DMS153 (cell line): ENCODE measurements around the gene SYT2.
"Not testable (repeated sequence)": the region's sequence is repeated elsewhere in the genome, so short reads cannot be mapped to it uniquely, and the experiment has no call there.

Experiments used
- DNase-seq: peaks from one replicate; lab custom pipeline; 2025; lab: John Stamatoyannopoulos, UW

Gene SYT2

DNA sequence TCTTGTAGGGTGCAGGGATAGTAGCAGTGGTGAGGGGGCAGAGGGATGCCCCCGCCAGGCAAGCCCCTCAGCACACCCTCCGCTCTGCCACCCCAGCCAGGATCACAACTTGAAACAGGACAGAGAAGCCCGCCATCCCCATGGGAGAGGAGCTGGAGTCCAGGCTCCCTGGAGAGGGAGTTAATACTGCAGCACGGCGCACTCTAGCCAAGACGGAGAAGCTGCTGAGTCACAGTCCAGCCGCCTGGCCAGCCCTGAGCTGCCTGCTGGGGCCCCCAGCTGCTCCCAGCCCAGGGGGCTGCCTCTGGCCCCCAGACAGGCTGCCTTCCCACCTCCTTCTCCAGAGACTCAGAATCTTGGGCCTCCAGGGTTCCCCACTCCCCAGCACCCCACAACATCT is 87.2 kb downstream of the SYT2 start:
- no peak for DNase-seq

DNA sequence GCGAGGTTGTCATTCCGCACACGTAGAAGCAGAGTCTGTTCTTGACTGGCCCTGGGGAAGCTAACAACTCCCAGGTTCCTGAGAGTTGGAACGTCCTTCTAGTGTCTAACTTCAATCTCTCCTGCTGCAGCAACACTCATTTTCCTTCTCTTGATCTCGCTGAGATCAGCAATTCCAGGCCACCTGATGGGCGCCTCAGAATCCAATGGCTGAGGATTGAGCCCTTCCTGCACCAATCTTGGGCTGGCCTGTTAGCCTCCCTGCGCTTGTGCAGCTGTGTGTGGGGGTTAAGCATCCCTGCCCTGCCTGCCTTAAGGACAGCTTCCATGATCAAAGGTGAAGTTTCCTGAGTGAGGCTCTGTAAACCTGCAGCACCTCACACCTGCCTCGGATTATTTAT is 87.9 kb downstream of the SYT2 start:
- no peak for DNase-seq

DNA sequence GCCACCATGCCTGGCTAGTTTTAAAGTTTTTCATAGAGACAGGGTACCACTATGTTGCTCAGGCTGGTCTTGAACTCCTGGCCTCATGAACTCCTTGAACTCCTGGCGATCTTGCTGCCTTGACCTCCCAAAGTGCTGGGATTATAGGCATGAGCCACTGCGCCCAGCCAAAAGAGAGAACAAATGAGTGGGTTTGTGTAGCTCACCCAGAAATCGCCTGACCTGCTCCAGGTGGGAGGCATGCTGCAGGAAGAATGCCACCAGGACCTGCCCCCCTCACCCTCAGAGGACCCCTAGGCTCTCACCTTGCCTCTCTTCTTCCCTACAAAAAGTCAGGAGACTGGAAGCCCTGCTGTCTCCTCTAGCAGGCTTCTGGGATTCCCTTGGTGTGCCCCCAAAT is 88.8 kb downstream of the SYT2 start:
- DNase-seq = no peak

DNA sequence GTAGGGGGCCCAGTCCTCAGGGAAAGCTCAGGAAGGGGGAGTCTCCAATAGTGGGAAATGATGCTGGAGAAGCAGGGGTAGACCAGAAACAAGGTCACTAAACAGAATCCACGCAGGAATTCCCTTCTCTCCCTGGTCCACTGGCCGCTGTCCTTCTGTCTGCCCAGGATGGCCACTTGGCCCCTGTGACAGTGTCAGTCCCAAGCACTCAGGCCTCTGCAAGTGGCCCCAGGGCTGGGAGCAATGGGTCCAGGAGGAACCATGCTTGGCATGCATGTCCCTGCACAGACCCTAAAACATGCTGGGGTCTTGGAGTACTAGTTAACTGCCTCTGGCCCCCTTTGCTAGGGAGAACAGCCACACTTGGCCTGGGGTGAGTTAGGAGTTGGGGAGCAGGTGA is 90.2 kb downstream of the SYT2 start:
- not testable (repeated sequence) for DNase-seq

DNA sequence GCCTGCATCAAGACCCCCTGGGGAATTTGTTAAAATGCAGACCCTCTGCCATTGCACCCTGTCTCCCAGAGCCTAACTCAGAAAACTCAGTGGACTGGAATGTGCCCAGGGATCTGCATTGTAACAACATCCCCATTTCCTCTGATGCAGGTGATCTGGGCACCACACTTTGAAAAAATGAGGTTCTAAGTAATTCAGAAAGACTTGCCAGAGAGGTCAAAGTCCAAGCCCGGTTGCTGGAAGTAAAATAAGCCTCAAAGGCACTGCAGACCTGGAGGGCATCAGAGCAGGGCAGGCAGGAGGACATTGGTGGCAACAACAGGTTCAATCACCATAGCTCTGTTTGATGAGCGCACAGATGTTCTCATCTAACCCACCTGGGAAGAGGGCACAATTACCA is 90.7 kb downstream of the SYT2 start:
- no peak for DNase-seq

DNA sequence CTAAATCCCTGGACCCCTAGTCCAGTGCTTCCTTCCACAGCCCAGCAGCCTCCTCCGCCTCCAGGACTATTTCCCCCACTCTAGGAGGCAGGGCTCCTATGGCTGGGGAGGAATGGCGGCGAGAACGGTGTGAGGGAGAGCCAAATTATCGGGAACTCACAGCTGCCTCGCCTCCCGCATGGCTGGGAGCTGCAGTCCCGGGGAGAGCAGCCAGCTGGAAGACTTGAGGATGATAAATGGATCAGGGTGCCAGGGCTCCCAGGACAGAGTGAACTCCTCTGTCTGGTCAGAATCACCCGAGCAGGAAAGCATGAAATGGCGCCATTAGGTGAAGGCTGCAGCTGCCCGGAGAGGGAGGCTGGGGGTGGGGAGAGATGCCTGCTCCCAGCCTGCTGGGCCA is 91.2 kb downstream of the SYT2 start:
- not testable (repeated sequence) for DNase-seq

DNA sequence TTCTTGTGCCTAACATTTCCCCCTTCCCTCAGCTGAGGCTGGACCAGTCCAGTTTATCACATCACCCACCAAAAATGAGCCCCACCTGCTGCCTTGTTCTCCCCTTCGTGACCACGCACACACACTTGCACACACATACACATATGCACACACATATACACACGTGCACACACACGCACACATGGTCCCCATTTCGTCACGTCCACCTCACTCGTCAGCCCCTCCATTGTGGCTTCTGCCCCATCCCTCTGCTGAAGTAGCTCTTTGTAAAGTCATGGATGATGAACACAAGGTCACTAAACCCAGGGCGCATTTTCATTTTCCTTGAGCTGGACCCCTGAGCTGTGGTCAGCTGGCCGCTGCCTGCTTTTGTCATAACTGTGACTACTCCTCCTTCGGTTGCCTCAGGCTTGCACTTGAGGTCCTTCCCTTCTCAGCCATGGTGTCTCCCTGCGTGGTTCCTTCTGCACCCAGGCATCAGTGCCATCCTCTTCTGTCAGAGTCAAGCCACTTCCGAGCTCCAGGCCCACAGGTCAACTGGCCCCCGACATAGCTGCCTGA is 93.8 kb downstream of the SYT2 start:
- no peak for DNase-seq

DNA sequence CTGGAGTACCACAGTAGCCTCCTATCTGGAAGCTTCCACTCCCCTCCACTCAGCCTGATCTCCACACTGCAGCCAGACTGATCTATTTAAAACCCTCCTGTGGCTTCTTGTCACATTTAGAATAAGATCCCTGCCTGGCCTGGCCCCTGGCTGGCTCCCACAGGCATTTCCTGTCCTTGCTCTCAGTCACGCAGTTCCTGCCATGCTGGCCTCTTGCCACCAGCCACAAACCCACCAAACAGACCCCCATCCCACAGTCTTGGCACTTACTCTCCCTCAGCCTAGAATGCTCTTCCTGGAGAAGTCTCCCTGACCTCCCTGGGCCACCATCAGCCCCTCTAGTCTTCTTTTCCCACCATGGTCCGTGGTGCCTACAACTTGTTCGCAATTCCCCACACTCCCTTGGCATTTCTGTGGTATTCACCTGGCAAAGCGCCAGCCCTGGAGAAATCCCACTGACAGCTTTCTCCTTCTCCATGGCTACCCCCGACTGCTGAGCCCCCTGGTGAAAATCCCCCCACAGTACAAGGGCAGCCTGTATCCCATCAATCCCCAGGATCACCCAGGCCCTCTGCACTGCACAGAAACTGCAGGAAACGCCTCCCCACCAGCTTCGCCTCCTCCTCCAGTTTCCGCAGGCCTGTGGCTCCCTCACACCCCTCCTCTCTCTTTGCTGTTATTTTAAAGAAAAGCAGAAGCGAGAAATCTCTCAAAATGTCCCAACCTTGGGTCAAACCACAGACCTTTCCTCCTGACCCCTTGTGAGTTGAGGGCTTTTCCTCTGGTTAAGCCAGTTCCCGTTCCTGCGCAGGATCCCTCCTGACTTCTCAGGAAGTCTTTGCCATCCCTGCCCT is 94.5 kb downstream of the SYT2 start:
- no peak for DNase-seq

DNA sequence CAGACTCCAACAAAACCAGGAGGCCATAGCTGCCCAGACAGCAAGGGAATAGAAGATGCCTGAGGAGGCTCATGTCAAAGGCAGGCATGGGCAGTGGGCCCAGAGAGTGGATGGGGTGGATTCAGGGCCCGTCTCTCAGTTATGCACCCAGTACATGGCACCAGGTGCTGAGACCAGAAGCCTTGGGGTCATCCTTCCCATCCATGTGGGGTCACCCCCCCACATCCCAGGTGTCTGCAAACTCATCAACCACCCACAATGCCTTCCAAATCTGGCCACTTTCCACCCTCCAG is 95.1 kb downstream of the SYT2 start:
- not testable (repeated sequence) for DNase-seq

DNA sequence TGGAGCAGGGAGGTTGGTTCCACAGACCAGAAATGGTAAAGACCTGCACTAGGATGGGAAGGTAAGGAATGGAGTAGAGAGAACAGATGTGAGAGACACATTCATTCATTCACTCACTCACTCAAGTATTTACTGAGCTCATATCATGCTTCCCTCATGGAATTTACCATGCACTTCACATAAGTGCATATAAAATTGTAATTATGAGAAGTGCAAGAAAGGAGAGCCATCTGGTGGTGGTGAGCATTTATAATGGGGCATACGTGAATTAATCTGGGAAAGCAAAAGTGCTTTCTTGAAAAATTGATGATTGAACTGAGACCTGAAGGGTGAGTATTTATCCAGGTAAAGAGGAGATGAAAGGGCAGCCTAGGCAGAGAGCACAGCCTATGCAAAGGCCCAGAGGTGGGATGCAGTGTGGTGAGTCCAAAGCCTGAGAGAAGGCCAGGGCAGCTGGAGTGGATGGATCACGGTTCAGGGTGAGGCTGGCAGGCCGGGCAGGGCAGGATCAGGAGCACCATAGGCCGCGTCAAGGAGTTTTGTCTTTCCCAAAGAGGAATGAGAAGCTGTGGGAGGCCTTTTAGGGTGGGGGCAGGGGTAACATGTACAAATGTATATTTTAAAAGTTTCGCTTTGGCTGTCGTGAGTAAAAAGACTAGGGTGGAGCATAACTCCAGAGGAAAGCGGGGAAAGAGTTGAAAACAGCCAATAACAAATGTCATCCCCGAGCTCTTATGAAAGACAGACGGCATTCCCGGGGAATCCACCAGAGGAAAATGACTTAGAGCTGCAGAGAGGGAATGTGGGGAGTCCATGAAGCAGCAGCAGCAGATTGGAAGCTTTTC is 95.7 kb downstream of the SYT2 start:
- not testable (repeated sequence) for DNase-seq

DNA sequence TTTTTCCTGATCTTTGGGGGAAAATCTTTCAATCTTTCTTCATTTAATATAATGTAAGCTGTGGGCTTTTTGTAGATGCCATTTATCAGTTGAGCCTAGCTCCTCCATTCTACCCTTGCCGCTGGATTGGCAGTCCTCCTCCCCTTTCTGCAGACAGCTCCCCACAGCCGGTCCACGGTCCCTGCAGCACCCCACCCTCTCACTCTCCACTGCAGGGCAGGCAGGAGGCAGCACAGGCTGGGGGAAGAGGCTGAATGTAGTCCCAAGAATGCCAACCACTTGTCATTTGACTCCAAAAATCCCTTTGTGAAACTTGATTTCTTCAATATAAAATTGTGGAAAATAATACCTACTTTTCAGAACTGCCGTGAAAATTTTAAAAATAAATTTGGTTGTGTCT is 96.7 kb downstream of the SYT2 start:
- DNase-seq = no peak

DNA sequence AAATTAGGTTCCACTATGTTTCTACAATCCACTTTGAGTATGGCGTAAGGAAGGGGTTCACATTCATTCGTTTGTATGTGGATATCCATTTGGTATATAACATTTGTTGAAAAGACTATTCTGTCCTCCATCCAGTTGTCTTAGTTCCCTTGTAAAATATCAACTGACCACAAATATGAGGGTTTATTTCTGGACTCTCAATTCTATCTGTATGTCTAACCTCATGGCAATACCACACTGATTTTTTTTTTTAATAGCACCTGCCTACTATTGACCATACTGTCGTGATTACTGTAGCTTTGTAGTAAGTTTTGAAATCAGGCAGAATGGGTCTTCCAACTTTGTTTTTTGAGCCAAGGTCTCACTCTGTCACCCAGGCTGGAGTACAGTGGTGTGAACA is 98.2 kb downstream of the SYT2 start:
- DNase-seq = not testable (repeated sequence)

DNA sequence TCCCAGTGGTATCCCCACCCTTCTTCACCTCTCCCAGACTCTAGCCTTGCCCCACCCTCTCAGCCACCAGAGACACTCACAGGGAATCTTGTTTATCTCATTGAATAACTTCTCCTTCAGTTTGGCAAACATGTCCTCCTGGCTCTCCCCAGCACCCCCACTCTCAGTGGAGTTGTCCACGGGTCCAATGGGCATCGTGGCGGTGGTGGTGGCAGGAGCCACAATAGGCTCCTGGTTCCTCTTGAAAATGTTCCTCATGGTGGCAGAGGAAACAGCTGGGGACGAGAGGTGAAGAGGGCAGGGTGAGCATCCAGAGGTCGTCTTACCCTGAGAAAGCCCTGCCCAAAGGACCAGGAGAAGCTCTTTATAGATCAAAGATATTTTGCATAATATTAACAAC is 104.7 kb downstream of the SYT2 start:
- no peak for DNase-seq

DNA sequence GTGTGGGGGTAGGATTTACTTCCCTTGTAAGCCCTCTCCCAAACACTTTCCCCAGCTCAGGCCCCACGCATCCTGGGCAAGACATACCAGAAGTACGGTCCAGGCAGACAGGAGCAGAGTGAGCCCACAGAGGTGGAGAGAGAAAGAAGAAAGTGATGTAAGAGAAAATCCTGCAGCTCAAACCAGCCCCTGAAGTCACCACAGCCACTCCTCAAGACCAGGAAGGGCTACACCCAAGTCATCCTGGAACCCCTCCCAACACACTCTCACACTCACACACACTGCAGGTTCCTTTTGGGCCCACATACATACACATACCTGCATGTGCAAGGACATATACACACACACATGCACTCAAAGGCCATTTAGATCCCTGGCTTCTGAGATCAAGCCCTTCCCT is 106.8 kb downstream of the SYT2 start:
- no peak for DNase-seq

DNA sequence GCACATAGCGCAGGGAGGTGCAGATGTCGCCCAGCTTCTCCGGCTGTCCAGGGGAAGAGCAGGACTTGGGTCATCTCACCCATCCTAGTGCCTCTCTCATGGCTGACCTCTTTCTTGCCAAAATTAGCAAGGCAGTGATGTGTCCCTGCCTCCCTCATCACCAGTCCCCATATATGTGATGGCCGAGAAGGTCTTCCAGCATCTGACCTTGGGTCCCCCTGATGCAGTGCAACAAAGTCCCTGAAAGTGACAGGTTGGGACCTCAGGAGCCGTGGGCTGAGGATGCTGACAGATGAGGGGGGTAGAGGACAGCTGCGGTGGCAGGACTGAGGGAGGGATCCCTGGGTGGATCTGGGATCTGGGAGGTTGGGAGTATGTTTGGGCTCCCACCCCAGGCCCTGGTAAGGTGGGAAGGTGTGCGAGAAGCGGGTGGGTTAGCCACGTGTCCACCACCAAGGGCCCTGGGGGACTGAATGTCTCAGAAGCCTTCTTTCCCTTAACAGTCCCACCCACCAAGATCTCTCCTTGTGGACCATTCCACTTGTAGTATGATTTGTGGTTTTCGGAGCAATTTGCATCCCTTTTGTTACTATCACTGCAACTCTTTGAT is 109.7 kb downstream of the SYT2 start:
- DNase-seq = no peak

DNA sequence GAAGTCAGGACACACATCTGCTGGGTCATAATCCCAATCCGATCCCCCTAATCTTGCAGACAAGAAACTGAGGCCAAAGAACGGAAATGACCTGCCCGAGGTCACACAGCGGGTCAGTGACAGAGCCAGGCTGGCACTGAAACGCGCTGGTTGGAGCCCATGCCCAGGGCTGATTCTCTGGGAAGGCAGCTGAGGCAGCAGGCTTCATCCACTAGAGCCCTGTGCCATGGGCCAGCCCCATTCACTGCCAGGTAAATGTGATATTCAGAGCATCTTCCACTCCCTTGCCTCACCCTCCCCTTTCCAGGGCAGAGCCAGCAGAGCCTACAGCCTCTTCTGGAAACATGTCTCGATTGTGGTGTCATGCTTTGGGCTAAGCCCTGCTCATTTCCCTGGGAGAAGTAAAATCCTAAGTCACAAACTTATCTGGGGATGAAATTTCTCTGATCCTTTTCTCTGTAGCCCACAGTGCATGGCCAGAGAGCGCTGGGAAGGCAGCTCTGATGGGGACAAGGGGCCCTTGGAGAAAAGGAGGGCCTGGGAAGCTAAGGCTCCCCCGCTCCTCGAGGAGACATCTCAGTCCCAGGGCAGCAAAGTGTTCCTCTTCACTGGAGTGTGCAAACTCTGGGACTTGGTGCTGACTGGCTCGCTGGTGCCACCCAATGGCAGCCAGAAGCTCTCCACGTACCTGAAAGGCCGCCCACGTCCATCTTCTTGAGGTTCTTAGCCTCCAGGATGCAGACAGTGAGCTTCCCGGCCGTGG is 110.4 kb downstream of the SYT2 start:
- DNase-seq = peak; percentile 44

DNA sequence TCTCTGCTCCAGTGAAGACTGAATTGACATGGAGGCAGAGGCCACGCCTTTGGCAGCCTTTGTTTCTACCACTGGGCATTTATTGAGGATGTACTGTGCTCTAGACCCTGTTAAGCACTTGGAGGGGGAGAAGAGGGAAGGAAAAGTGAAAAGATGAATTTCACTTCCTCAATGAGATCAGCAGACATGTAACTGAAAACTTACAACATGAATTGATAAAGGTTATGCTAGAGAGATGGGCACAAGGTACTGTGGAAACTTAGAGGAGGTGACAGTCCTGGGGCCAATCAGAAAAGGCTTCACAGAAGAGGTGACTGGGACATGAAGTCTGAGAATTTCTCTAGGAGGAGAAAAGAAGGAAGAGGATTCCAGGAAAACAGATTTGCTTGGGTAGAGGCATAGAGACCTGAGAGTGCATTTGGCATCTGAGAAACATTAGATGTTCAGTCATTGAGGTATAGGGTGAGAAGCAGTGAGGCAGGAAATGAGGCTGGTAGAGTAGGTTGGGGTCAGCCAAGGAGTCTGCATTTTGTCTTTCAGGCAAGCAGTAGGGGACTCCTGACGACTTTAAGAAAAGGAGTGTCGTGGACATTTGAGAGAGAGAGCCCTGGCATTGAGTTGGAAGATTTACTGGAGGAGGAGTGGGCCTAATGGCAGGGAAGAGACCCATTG is 113.0 kb downstream of the SYT2 start:
- no peak for DNase-seq

DNA sequence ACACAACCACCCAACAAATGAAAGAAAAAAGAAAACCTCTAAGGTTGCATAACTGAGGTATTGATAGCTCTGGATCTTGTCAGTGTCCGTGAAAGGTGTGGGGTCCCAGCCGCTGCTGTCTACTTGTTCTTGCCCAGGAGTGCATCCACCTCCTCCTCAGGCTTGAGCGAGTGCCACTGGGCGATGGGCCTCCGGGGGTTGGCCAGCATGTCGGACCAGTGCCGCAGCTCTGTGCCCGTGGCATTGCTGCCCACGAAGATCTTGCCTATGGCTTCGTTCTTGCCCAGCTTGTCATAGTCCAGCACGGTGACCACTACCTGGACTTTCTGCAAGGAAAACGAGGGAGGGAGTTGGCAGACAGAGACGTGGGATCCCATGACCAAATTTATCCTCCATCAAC is 113.6 kb downstream of the SYT2 start:
- DNase-seq = no peak

DNA sequence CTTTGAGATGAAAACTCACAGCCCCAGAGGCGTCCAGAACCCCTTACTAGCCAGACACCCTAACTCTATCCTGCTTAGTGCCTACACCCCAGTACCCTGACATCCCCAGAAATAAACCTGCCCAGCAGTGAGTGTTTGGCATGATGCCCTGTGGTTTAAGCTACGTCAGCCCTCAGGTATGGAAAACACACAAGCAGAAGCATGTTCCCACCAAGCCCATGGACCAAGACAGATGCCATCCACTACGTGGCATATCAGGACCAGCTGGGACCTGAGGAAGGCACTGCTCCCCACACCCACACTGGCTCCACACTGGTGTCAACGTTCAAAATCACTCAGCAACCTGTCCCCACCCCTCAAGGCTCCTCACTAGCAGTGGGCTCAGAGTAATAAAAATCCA is 116.4 kb downstream of the SYT2 start:
- no peak for DNase-seq

DNA sequence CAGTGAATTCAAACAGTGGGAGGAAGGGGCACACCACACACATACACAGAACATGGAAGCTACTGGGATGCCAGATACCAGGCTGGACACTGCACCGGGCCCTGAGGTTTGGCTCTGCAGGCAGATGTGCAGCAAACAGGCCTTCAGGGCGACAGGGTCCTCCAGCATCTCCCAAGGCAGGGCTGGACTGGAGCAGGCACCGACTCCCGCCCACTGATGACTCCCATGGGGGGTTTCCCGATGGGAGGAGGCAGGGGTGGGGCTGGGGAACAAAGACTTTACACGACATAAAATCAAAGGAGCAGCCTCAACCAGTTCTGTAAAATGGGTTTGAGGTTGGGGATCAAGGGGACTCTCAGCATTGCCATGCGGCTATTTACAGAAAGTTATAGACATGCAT is 118.1 kb downstream of the SYT2 start:
- no peak for DNase-seq

DNA sequence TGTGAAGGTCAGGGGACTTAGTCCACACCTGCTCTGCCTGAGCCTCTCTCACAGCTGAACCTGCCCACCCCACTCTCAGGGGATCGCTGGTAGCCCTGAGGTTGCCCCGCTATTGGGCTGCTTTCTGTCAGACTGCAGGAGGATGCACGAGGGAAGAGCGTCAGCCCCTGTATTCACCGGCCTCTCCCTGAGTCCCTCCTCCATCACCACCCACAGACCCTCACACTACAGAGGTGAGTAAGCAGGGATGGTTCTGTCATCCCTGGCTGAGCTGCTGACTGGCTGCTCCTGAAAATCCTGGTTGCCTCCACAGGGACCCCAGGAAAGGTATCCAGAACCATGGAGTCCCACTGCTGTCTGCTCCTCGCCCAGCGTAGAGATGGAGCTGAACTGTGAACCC is 118.7 kb downstream of the SYT2 start:
- DNase-seq = no peak
